ENCODE data around the gene LDB2.

LDB2 gene

GRCh38 chr4:16738558-16738957 lies 159.9 kb downstream of the LDB2 start:
- Histone ChIP-seq H3K27ac (no peak overlapping the region), H3K4me3 (no peak overlapping the region)
- no peak for DNase-seq (ENCODE audit: low spot score)
- no peak for TF ChIP-seq CTCF (IDR thresholded peaks at IDR 0.05)

GRCh38 chr4:16733509-16733908 lies 164.9 kb downstream of the LDB2 start:
- no peak for TF ChIP-seq CTCF (IDR thresholded peaks at IDR 0.05)

GRCh38 chr4:16732741-16733140 lies 165.7 kb downstream of the LDB2 start:
- no peak for DNase-seq (ENCODE audit: low spot score)
- Histone ChIP-seq H3K4me3 (no peak overlapping the region), H3K27ac (no peak overlapping the region)
- no peak for TF ChIP-seq CTCF (IDR thresholded peaks at IDR 0.05)

More at GRCh38 chr4:16733509-16733908, 164.9 kb downstream of the LDB2 start:
- no peak overlapping the region for H3K27ac ChIP-seq
- DNase-seq (ENCODE audit: low spot score), result no peak
- H3K4me3 ChIP-seq, result no peak overlapping the region

- TF ChIP-seq CTCF (IDR thresholded peaks at IDR 0.05), result no peak
- H3K4me3 ChIP-seq, result no peak overlapping the region
- no peak overlapping the region for H3K27ac ChIP-seq
- no peak for DNase-seq (ENCODE audit: low spot score)
These were observed 166.6 kb downstream of the LDB2 start for GRCh38 chr4:16731776-16732380.

GRCh38 chr4:16730522-16731205 lies 167.8 kb downstream of the LDB2 start:
- DNase-seq (ENCODE audit: low spot score), result no peak
- H3K27ac ChIP-seq, result no peak overlapping the region
- H3K4me3 ChIP-seq, result no peak overlapping the region
- TF ChIP-seq CTCF (IDR thresholded peaks at IDR 0.05), result no peak

- no peak for DNase-seq (ENCODE audit: low spot score)
- TF ChIP-seq CTCF (IDR thresholded peaks at IDR 0.05), result no peak
- Histone ChIP-seq H3K27ac (no peak overlapping the region), H3K4me3 (no peak overlapping the region)
These were observed 169.1 kb downstream of the LDB2 start for GRCh38 chr4:16729336-16729735.

- H3K27ac ChIP-seq, result no peak overlapping the region
- no peak for TF ChIP-seq CTCF (IDR thresholded peaks at IDR 0.05)
- DNase-seq (ENCODE audit: low spot score), result no peak
- H3K4me3 ChIP-seq, result no peak overlapping the region
These were observed 169.6 kb downstream of the LDB2 start for GRCh38 chr4:16728849-16729248.
